Endodermal cell (in vitro differentiated cells): ENCODE data around the gene EDEM3. TPM values are rescaled to one million over a fixed set of nuclear protein-coding genes. Genes with fewer than 3 reads are reported as not detected.

Experiments
- DNase-seq: peaks from one replicate; pipeline ENCODE4 v3.0.0-alpha.2; 2017
- H3K27ac ChIP-seq: 2 replicates; pipeline ENCODE4 v1.5.1; 2013; ENCODE audit warnings: mild to moderate bottlenecking, low read depth, low read length, moderate library complexity
- H3K27me3 ChIP-seq: 2 replicates; pipeline ENCODE4 v1.6.1; 2013; ENCODE audit warnings: mild to moderate bottlenecking, low read length, moderate library complexity; ENCODE audit not compliant: insufficient read depth, control insufficient read depth, poor library complexity, severe bottlenecking
- H3K36me3 ChIP-seq: 2 replicates; pipeline ENCODE4 v1.7.0; 2013; ENCODE audit warnings: mild to moderate bottlenecking, low read length, moderate library complexity; ENCODE audit not compliant: control insufficient read depth, insufficient read depth
- H3K4me1 ChIP-seq: one replicate; pipeline ENCODE4 v1.7.0; 2013; ENCODE audit warnings: low read length; ENCODE audit not compliant: control insufficient read depth, insufficient read depth
- H3K4me3 ChIP-seq: 2 replicates; pipeline ENCODE4 v1.5.1; 2013; ENCODE audit warnings: mild to moderate bottlenecking, low read length, moderate library complexity
- H3K9ac ChIP-seq: 2 replicates; pipeline ENCODE4 v1.6.1; 2013; ENCODE audit warnings: mild to moderate bottlenecking, low read length, moderate library complexity; ENCODE audit not compliant: poor library complexity, severe bottlenecking; ENCODE audit errors: extremely low read depth
- H3K9me3 ChIP-seq: 2 replicates; pipeline ENCODE4 v1.6.1; 2013; ENCODE audit warnings: mild to moderate bottlenecking, low read length, moderate library complexity; ENCODE audit not compliant: control insufficient read depth
- H3K27ac Mint-ChIP-seq: 2 replicates; pipeline ENCODE4 v1.8.0; 2020; ENCODE audit warnings: mixed read lengths
- H3K27me3 Mint-ChIP-seq: 2 replicates; pipeline ENCODE4 v1.8.0; 2021; ENCODE audit warnings: mild to moderate bottlenecking, mixed read lengths; ENCODE audit not compliant: insufficient read depth
- H3K36me3 Mint-ChIP-seq: 2 replicates; pipeline ENCODE4 v1.8.0; 2020; ENCODE audit warnings: low read depth, mixed read lengths
- H3K4me1 Mint-ChIP-seq: 2 replicates; pipeline ENCODE4 v1.8.0; 2020; ENCODE audit warnings: mixed read lengths
- H3K4me3 Mint-ChIP-seq: 2 replicates; pipeline ENCODE4 v1.8.0; 2020; ENCODE audit warnings: mild to moderate bottlenecking, moderate library complexity, mixed read lengths
- H3K9me3 Mint-ChIP-seq: 2 replicates; pipeline ENCODE4 v1.8.0; 2020; ENCODE audit warnings: mild to moderate bottlenecking, mixed read lengths
- CTCF ChIP-seq: fragments of 200-600 bp; sonication (generic); conservative IDR thresholded peaks from 2 replicates; pipeline ENCODE4 v1.5.0; 2021; ENCODE audit warnings: antibody characterized with exemption, mild to moderate bottlenecking
- WGBS, 2 experiments: methylation state at CpG; one replicate each; pipeline versions ENCODE4 v1.1.5 to v1.1.7; 2013; ENCODE audit warnings: missing lambda C conversion rate in 2 of 2, mixed read lengths in 1 of 2; ENCODE audit not compliant: insufficient coverage in 1 of 2, insufficient read length in 1 of 2; 5-methylcytosine and 5-hydroxymethylcytosine counted together
- total RNA-seq, 2 donors: library from RNA; stranded (reverse); fragmentation: NEBNext Ultra II Directional in 1 of 2; extraction: Animal tissue kit (Norgen Biotek cat#: 25700) in 1 of 2; gene quantifications; 2 replicates in 1 of 2; 3 replicates in 1 of 2; pipeline ENCODE4 v1.2.1, GENCODE V29; 2021

Gene EDEM3
- total RNA-seq, 2 donors from 2014 or later: 17.0 to 22.0 TPM

GRCh38 chr1:184739070-184739469, 15.6 kb downstream of the EDEM3 start:
- H3K27me3 Mint-ChIP-seq: no peaks in the 10 kb centered on the region
- Histone ChIP-seq H3K9ac (no peak overlapping the region), H3K36me3 (peaks cover 9% of the 10 kb centered on the region), H3K27ac (no peak overlapping the region), H3K4me3 (no peak overlapping the region), H3K27me3 (no peaks in the 10 kb centered on the region), H3K4me1 (no peaks in the 10 kb centered on the region), H3K9me3 (no peaks in the 10 kb centered on the region)
- no peak overlapping the region for H3K27ac Mint-ChIP-seq
- DNase-seq: no peak
- peaks cover 8% of the 10 kb centered on the region for H3K4me1 Mint-ChIP-seq
- no peaks in the 10 kb centered on the region for H3K36me3 Mint-ChIP-seq
- H3K9me3 Mint-ChIP-seq: no peaks in the 10 kb centered on the region
- H3K4me3 Mint-ChIP-seq: no peak overlapping the region
- 100% methylated on average over 1 of the region's 1 CpG; no CpG with 5 or more reads in 1 of the 2 experiments for WGBS, 2 experiments
- no peak for TF ChIP-seq CTCF

- no peaks in the 10 kb centered on the region for H3K4me1 ChIP-seq
- Mint-ChIP-seq H3K9me3 (no peaks in the 10 kb centered on the region), H3K4me3 (no peak overlapping the region), H3K27ac (no peak overlapping the region), H3K27me3 (no peaks in the 10 kb centered on the region), H3K4me1 (no peaks in the 10 kb centered on the region), H3K36me3 (peaks cover 17% of the 10 kb centered on the region)
- H3K27ac ChIP-seq: no peak overlapping the region
- no peaks in the 10 kb centered on the region for H3K27me3 ChIP-seq
- H3K36me3 ChIP-seq: peaks cover 23% of the 10 kb centered on the region
- DNase-seq: no peak
- no peaks in the 10 kb centered on the region for H3K9me3 ChIP-seq
- TF ChIP-seq CTCF: no peak
- H3K9ac ChIP-seq: no peak overlapping the region
- no peak overlapping the region for H3K4me3 ChIP-seq
Measured at GRCh38 chr1:184734980-184735379, 19.7 kb downstream of the EDEM3 start.

- no peaks in the 10 kb centered on the region for H3K9me3 Mint-ChIP-seq
- H3K36me3 ChIP-seq: peaks cover 18% of the 10 kb centered on the region
- H3K9me3 ChIP-seq: no peaks in the 10 kb centered on the region
- H3K36me3 Mint-ChIP-seq: peaks cover 17% of the 10 kb centered on the region
- no peaks in the 10 kb centered on the region for H3K27me3 Mint-ChIP-seq
- no peak overlapping the region for H3K27ac Mint-ChIP-seq
- WGBS, 2 experiments: 99 to 100% methylated on average over 2 to 3 of the region's 3 CpGs
- DNase-seq: no peak
- no peaks in the 10 kb centered on the region for H3K27me3 ChIP-seq
- no peak overlapping the region for H3K4me3 Mint-ChIP-seq
- H3K4me3 ChIP-seq: no peak overlapping the region
- no peak overlapping the region for H3K9ac ChIP-seq
- H3K4me1 Mint-ChIP-seq: no peaks in the 10 kb centered on the region
- no peak for TF ChIP-seq CTCF
- no peaks in the 10 kb centered on the region for H3K4me1 ChIP-seq
- H3K27ac ChIP-seq: no peak overlapping the region
Measured at GRCh38 chr1:184724843-184725242, 29.8 kb downstream of the EDEM3 start.
